GM12878 (cell line): ENCODE results near the gene MGAT3. TPM values are rescaled to one million over a fixed set of nuclear protein-coding genes. Genes with fewer than 3 reads are reported as not detected.

Source experiments
- ATAC-seq: fragments of 200-7000 bp; cut with Tn5 transposase; 3 replicates; pipeline ENCODE4 v1.9.1; 2020; ENCODE audit warnings: mild to moderate bottlenecking, moderate library complexity
- BruUV-seq: library from RNA; stranded (reverse); fragments of 400-500 nt; replicated peaks from 2 replicates; lab custom pipeline; 2021; lab: Mats Ljungman, UMichigan
- CTCF ChIA-PET: fragments of 300-600 bp; sonication (Branson Sonifier 250); formaldehyde crosslinking; extraction: SDS; loops from one replicate; lab custom pipeline; 2021; ENCODE audit warnings: inconsistent platforms; lab: Yijun Ruan, JAX
- POLR2A ChIA-PET: fragments of 350-600 bp; formaldehyde crosslinking; extraction: SDS; loops from one replicate; lab custom pipeline; 2021; ENCODE audit warnings: inconsistent platforms; lab: Charles Lee
- RAD21 ChIA-PET: fragments of 300-600 bp; sonication (Branson Sonifier 250); formaldehyde crosslinking; loops from one replicate; lab custom pipeline; 2023; ENCODE audit warnings: antibody characterized with exemption; ENCODE audit not compliant: unreplicated experiment; lab: Charles Lee
- SMC1A ChIA-PET: fragments of 300-600 bp; sonication (Branson Sonifier 250); formaldehyde crosslinking; loops from one replicate; lab custom pipeline; 2023; ENCODE audit not compliant: unreplicated experiment, uncharacterized antibody; lab: Charles Lee
- DNase-seq: peaks from one replicate; pipeline ENCODE4 v3.0.0-alpha.2; 2011; ENCODE audit warnings: low read depth, low spot score
- FAIRE-seq: peaks from 3 replicates; lab custom pipeline; 2011; peaks lifted over from hg19 to GRCh38; lab: Jason Lieb, UNC
- H2AFZ ChIP-seq: 2 replicates; pipeline ENCODE4 v1.6.0; 2011; ENCODE audit warnings: low read depth, low read length, control low read depth; ENCODE audit not compliant: control insufficient read depth
- H3K27ac ChIP-seq: 2 replicates; pipeline ENCODE4 v1.5.1; 2011; ENCODE audit warnings: control low read depth; ENCODE audit not compliant: control insufficient read depth, insufficient read depth
- H3K27me3 ChIP-seq, 2 experiments: replicated peaks in 1 of 2; 2 replicates each; pipeline versions ENCODE4 v1.6.0 to v1.6.1; 2011; ENCODE audit warnings: low read length in 1 of 2; ENCODE audit not compliant: control insufficient read depth in 2 of 2, insufficient read depth in 2 of 2
- H3K36me3 ChIP-seq, 2 experiments: 2 replicates each; pipeline ENCODE4 v1.5.1; 2011; ENCODE audit warnings: low read length in 1 of 2; ENCODE audit not compliant: control insufficient read depth in 2 of 2, insufficient read depth in 2 of 2
- H3K4me1 ChIP-seq: 2 replicates; pipeline ENCODE4 v1.6.1; 2011; ENCODE audit warnings: mild to moderate bottlenecking, low read length, moderate library complexity, mixed read lengths; ENCODE audit not compliant: control insufficient read depth, insufficient read depth
- H3K4me2 ChIP-seq: 2 replicates; pipeline ENCODE4 v1.6.0; 2011; ENCODE audit warnings: control low read depth; ENCODE audit not compliant: control insufficient read depth, insufficient read depth
- H3K4me3 ChIP-seq: fragments of 200-600 bp; sonication (generic); 2 replicates; pipeline ENCODE4 v1.5.1; 2016
- H3K79me2 ChIP-seq: 2 replicates; pipeline ENCODE4 v1.6.0; 2011; ENCODE audit warnings: low read length; ENCODE audit not compliant: control insufficient read depth, insufficient read depth
- H3K9ac ChIP-seq: 2 replicates; pipeline ENCODE4 v1.8.0; 2011; ENCODE audit warnings: low read length, control low read depth, mixed read lengths; ENCODE audit not compliant: control insufficient read depth, insufficient read depth
- H3K9me3 ChIP-seq: replicated peaks from 3 replicates; pipeline ENCODE4 v1.5.1; 2011; ENCODE audit warnings: mild to moderate bottlenecking, low read length; ENCODE audit not compliant: control insufficient read depth, insufficient read depth
- H4K20me1 ChIP-seq: 2 replicates; pipeline ENCODE4 v1.6.0; 2011; ENCODE audit not compliant: control insufficient read depth, insufficient read depth
- BCLAF1 ChIP-seq: fragments of 450-650 bp; IDR thresholded peaks from 2 replicates; pipeline ENCODE4 v1.6.1; 2017; ENCODE audit warnings: antibody characterized with exemption, mild to moderate bottlenecking, moderate library complexity
- CBX5 ChIP-seq: sonication (generic); IDR thresholded peaks from 2 replicates; pipeline ENCODE4 v1.6.1; 2016; ENCODE audit warnings: low read depth, moderate library complexity, mild to moderate bottlenecking, inconsistent platforms
- CHD4 ChIP-seq: fragments of 200-600 bp; sonication (generic); IDR thresholded peaks from 2 replicates; pipeline ENCODE4 v1.6.1; 2016; ENCODE audit warnings: mild to moderate bottlenecking
- E2F4 ChIP-seq: IDR thresholded peaks from 2 replicates; pipeline ENCODE4 v1.6.1; 2012; ENCODE audit warnings: low read depth, low read length, improper control_type of control experiment
- ESRRA ChIP-seq: IDR thresholded peaks from 2 replicates; pipeline ENCODE4 v1.6.1; 2012; ENCODE audit warnings: mild to moderate bottlenecking, low read length, improper control_type of control experiment
- FOS ChIP-seq: IDR thresholded peaks from 3 replicates; pipeline ENCODE4 v1.6.1; 2011; ENCODE audit warnings: borderline replicate concordance; ENCODE audit not compliant: insufficient read length; ENCODE audit errors: extremely low read depth
- FOXK2 ChIP-seq: fragments of 450-650 bp; IDR thresholded peaks from 2 replicates; pipeline ENCODE4 v1.6.1; 2017; ENCODE audit warnings: mild to moderate bottlenecking, moderate library complexity
- FOXM1 ChIP-seq: IDR thresholded peaks from 2 replicates; pipeline ENCODE4 v1.6.1; 2012; ENCODE audit warnings: low read depth, mild to moderate bottlenecking, inconsistent platforms, low read length, moderate library complexity
- GABPA ChIP-seq: IDR thresholded peaks from 2 replicates; pipeline ENCODE4 v1.6.1; 2014; ENCODE audit warnings: antibody characterized with exemption, low read depth, mild to moderate bottlenecking, inconsistent platforms
- GATAD2B ChIP-seq: fragments of 450-650 bp; conservative IDR thresholded peaks from 2 replicates; pipeline ENCODE4 v1.6.1; 2017; ENCODE audit warnings: low read depth, mild to moderate bottlenecking, moderate library complexity
- HSF1 ChIP-seq: fragments of 150-350 bp; IDR thresholded peaks from 2 replicates; pipeline ENCODE4 v1.6.1; 2014; ENCODE audit warnings: mild to moderate bottlenecking, low read depth, low read length
- NR2F1 ChIP-seq: fragments of 450-650 bp; conservative IDR thresholded peaks from 2 replicates; pipeline ENCODE4 v1.6.1; 2017; ENCODE audit warnings: mild to moderate bottlenecking
- POLR2AphosphoS5 ChIP-seq: IDR thresholded peaks from 2 replicates; pipeline ENCODE4 v1.6.1; 2011; ENCODE audit warnings: mild to moderate bottlenecking, low read length, inconsistent platforms
- SMC3 ChIP-seq: IDR thresholded peaks from 2 replicates; pipeline ENCODE4 v1.6.1; 2011; ENCODE audit warnings: low read length, improper control_type of control experiment, borderline replicate concordance
- SUPT20H ChIP-seq: IDR thresholded peaks from 2 replicates; pipeline ENCODE4 v1.6.1; 2011; ENCODE audit warnings: low read depth, mild to moderate bottlenecking, low read length, moderate library complexity, borderline replicate concordance; ENCODE audit not compliant: control insufficient read depth
- TARDBP ChIP-seq: IDR thresholded peaks from 2 replicates; pipeline ENCODE4 v1.6.1; 2016; ENCODE audit warnings: borderline replicate concordance
- WGBS: methylation state at CpG from one replicate; pipeline ENCODE4 v1.1.6; 2016; ENCODE audit warnings: low lambda C conversion rate; ENCODE audit not compliant: insufficient replicate concordance, insufficient coverage; ENCODE audit errors: missing lambda C conversion rate; 5-methylcytosine and 5-hydroxymethylcytosine counted together
- in situ Hi-C: fragments of 300-500 bp; cut with MboI; formaldehyde crosslinking; loops from 9 replicates; pipeline ENCODE4 v1.14.3; 2018; ENCODE audit warnings: mixed read lengths
- intact Hi-C: fragments of 100-400 bp; cut with micrococcal nuclease; formaldehyde crosslinking; loops from one replicate; pipeline ENCODE4 v1.14.2; 2022; ENCODE audit not compliant: unreplicated experiment
- polyA plus RNA-seq, 11 experiments: library from polyadenylated mRNA; depleted of rRNA in 4 of 11; unstranded in 6 of 11; stranded (reverse) in 5 of 11; fragments of >200 nt; fragmentation: Nextera tagmentation in 4 of 11; fragmentation: Illumina TruSeq in 1 of 11; extraction: Ambion mirVana in 4 of 11; extraction: Trizol in 1 of 11; gene quantifications; 1 replicate in 1 of 11; 2 replicates in 10 of 11; pipeline versions ENCODE4 v1.2.1 to v1.2.3, GENCODE V29; 2011 to 2016; ENCODE audit warnings: inconsistent platforms in 2 of 11, missing spikeins in 2 of 11, low read depth in 1 of 11
- total RNA-seq, 4 experiments: library from RNA; depleted of rRNA in 3 of 4; stranded (reverse); fragments of >200 nt in 3 of 4; fragmentation: Illumina TruSeq in 1 of 4; extraction: Trizol in 1 of 4; gene quantifications; 2 replicates each; pipeline versions ENCODE4 v1.2.1 to v1.2.3, GENCODE V29; 2013 to 2021

Gene MGAT3
- total and polyA plus RNA-seq, 10 of the 15 experiments (the other 5 are each of a cell fraction or from before 2014, with no cell fraction given) = 0.32 to 40.2 (median 11.9) TPM

GRCh38 chr22:39508393-39508792 is 51.6 kb downstream of the MGAT3 start:
- BruUV-seq = no TSS peak
- no peak overlapping the region for H2AFZ ChIP-seq
- no peak overlapping the region for H3K27ac ChIP-seq
- no peak for FAIRE-seq
- TF ChIP-seq BCLAF1 (no peak), FOXM1 (no peak), NR2F1 (no peak), POLR2AphosphoS5 (no peak), GABPA (no peak), SUPT20H (no peak), CHD4 (no peak), GATAD2B (no peak), CBX5 (no peak), HSF1 (no peak), ESRRA (no peak), FOXK2 (no peak), SMC3 (no peak), TARDBP (no peak), FOS (no peak), E2F4 (no peak)
- ChIA-PET CTCF (interaction anchor here (1.8 kb wide), 1 partner anchor 109 kb away, joined by 4 read pairs; no protein-coding TSS in a partner anchor), SMC1A (interaction anchor here (1.2 kb wide), 1 partner anchor 12 kb away, joined by 3 read pairs; no protein-coding TSS in a partner anchor), POLR2A (interaction anchor here (1.1 kb wide), 1 partner anchor 8 kb away, joined by 4 read pairs; no protein-coding TSS in a partner anchor), RAD21 (no interaction called here)
- DNase-seq = no peak
- 84% methylated on average over 4 of the region's 4 CpGs for WGBS
- H3K4me1 ChIP-seq = peaks cover 9% of the 10 kb centered on the region
- no peak overlapping the region for H3K4me2 ChIP-seq
- peaks cover 50% of the 10 kb centered on the region for H3K79me2 ChIP-seq
- no peak overlapping the region for H3K9ac ChIP-seq
- no peak overlapping the region for H3K4me3 ChIP-seq
- no peak for ATAC-seq
- no peaks in the 10 kb centered on the region for H3K27me3 ChIP-seq
- peaks cover 4% of the 10 kb centered on the region for H4K20me1 ChIP-seq
- in situ Hi-C loops = loop anchor here (25.0 kb wide), 1 partner anchor 346 kb away; the partner anchor contains the start of gene CBX7
- H3K9me3 ChIP-seq = no peaks in the 10 kb centered on the region
- peaks cover 30 to 51% of the 10 kb centered on the region in 2 experiments for H3K36me3 ChIP-seq
- intact Hi-C loops = no loop called here
